Neuron (in vitro differentiated cells): ENCODE data around the gene TFIP11.

ENCODE experiments used
- H2AFZ ChIP-seq: one replicate; pipeline ENCODE4 v1.6.1; 2013; ENCODE audit warnings: low read depth, mild to moderate bottlenecking, inconsistent platforms, low read length, moderate library complexity
- H3K27me3 ChIP-seq: one replicate; pipeline ENCODE4 v1.6.1; 2013; ENCODE audit warnings: low read length; ENCODE audit not compliant: insufficient read depth
- H3K36me3 ChIP-seq: one replicate; pipeline ENCODE4 v1.6.1; 2013; ENCODE audit warnings: low read length; ENCODE audit not compliant: insufficient read depth
- H3K4me1 ChIP-seq: one replicate; pipeline ENCODE4 v1.6.1; 2013; ENCODE audit warnings: low read length; ENCODE audit not compliant: insufficient read depth
- H3K4me3 ChIP-seq: 2 replicates; pipeline ENCODE4 v1.5.1; 2013; ENCODE audit warnings: mild to moderate bottlenecking, low read length, moderate library complexity
- H3K9me3 ChIP-seq: one replicate; pipeline ENCODE4 v1.6.1; 2013; ENCODE audit warnings: low read length

The TFIP11 gene

GRCh38 chr22:26485806-26486390 lies 26.4 kb downstream of the TFIP11 start:
- Histone ChIP-seq H3K36me3 (peaks cover 33% of the 10 kb centered on the region), H3K4me1 (peaks cover 35% of the 10 kb centered on the region), H3K9me3 (no peaks in the 10 kb centered on the region), H3K27me3 (no peaks in the 10 kb centered on the region), H2AFZ (no peak overlapping the region), H3K4me3 (no peak overlapping the region)

- no peak overlapping the region for H2AFZ ChIP-seq
- peak overlapping the region; percentile 97 for H3K4me3 ChIP-seq
- peaks cover 43% of the 10 kb centered on the region for H3K4me1 ChIP-seq
- H3K36me3 ChIP-seq, result peaks cover 26% of the 10 kb centered on the region
- H3K9me3 ChIP-seq, result no peaks in the 10 kb centered on the region
- H3K27me3 ChIP-seq, result no peaks in the 10 kb centered on the region
Observed at GRCh38 chr22:26485013-26485412, 27.3 kb downstream of the TFIP11 start.

- Histone ChIP-seq H3K27me3 (no peaks in the 10 kb centered on the region), H3K9me3 (no peaks in the 10 kb centered on the region), H3K4me3 (peak overlapping the region; percentile 97), H3K4me1 (peaks cover 48% of the 10 kb centered on the region), H2AFZ (peak overlapping the region; percentile 90), H3K36me3 (peaks cover 22% of the 10 kb centered on the region)
Observed at GRCh38 chr22:26484360-26484706, 27.9 kb downstream of the TFIP11 start.

- Histone ChIP-seq H3K9me3 (no peaks in the 10 kb centered on the region), H2AFZ (peak within 1 kb of the TSS; percentile 90), H3K36me3 (peaks cover 23% of the 10 kb centered on the region), H3K27me3 (no peaks in the 10 kb centered on the region), H3K4me3 (peak within 1 kb of the TSS; percentile 97), H3K4me1 (peaks cover 53% of the 10 kb centered on the region)
Observed at GRCh38 chr22:26483439-26484359, 28.6 kb downstream of the TFIP11 start, which contains the start of the genes HPS4 and SRRD. Gene HPS4, minus strand, starts transcription at chr22:26483783. Its CDS starts 2,021 bp downstream, at chr22:26481762. Gene SRRD, plus strand, starts transcription at chr22:26483877. Its CDS starts 14 bp downstream, at chr22:26483891.

- peaks cover 17% of the 10 kb centered on the region for H3K36me3 ChIP-seq
Observed at GRCh38 chr22:26483043-26483438, 29.2 kb downstream of the TFIP11 start.

GRCh38 chr22:26482161-26482560 lies 30.1 kb downstream of the TFIP11 start:
- Histone ChIP-seq H3K36me3 (peaks cover 16% of the 10 kb centered on the region), H3K9me3 (no peaks in the 10 kb centered on the region), H3K4me1 (peaks cover 53% of the 10 kb centered on the region), H2AFZ (no peak overlapping the region), H3K4me3 (peak overlapping the region; percentile 97), H3K27me3 (no peaks in the 10 kb centered on the region)

More at GRCh38 chr22:26483043-26483438, 29.2 kb downstream of the TFIP11 start:
- Histone ChIP-seq H3K9me3 (no peaks in the 10 kb centered on the region), H3K4me1 (peaks cover 53% of the 10 kb centered on the region), H3K4me3 (peak overlapping the region; percentile 97), H3K27me3 (no peaks in the 10 kb centered on the region), H2AFZ (peak overlapping the region; percentile 90)

GRCh38 chr22:26481694-26482093 lies 30.6 kb downstream of the TFIP11 start:
- no peaks in the 10 kb centered on the region for H3K27me3 ChIP-seq
- H3K36me3 ChIP-seq, result peaks cover 19% of the 10 kb centered on the region
- no peaks in the 10 kb centered on the region for H3K9me3 ChIP-seq
- no peak overlapping the region for H3K4me3 ChIP-seq
- H3K4me1 ChIP-seq, result peaks cover 53% of the 10 kb centered on the region
- no peak overlapping the region for H2AFZ ChIP-seq

- no peak overlapping the region for H3K4me3 ChIP-seq
- H3K36me3 ChIP-seq, result peaks cover 20% of the 10 kb centered on the region
- peaks cover 53% of the 10 kb centered on the region for H3K4me1 ChIP-seq
- H3K9me3 ChIP-seq, result no peaks in the 10 kb centered on the region
- no peaks in the 10 kb centered on the region for H3K27me3 ChIP-seq
- H2AFZ ChIP-seq, result no peak overlapping the region
Observed at GRCh38 chr22:26481112-26481693, 31.1 kb downstream of the TFIP11 start.

- Histone ChIP-seq H3K36me3 (peaks cover 22% of the 10 kb centered on the region), H3K9me3 (no peaks in the 10 kb centered on the region), H3K4me1 (peaks cover 53% of the 10 kb centered on the region), H3K27me3 (no peaks in the 10 kb centered on the region), H2AFZ (no peak overlapping the region), H3K4me3 (no peak overlapping the region)
Observed at GRCh38 chr22:26480611-26480932, 31.7 kb downstream of the TFIP11 start.

GRCh38 chr22:26479792-26480610 lies 32.3 kb downstream of the TFIP11 start:
- no peak overlapping the region for H2AFZ ChIP-seq
- H3K36me3 ChIP-seq, result peaks cover 23% of the 10 kb centered on the region
- peaks cover 50% of the 10 kb centered on the region for H3K4me1 ChIP-seq
- H3K27me3 ChIP-seq, result no peaks in the 10 kb centered on the region
- no peak overlapping the region for H3K4me3 ChIP-seq
- no peaks in the 10 kb centered on the region for H3K9me3 ChIP-seq

- H3K36me3 ChIP-seq, result peaks cover 28% of the 10 kb centered on the region
- no peaks in the 10 kb centered on the region for H3K27me3 ChIP-seq
- no peak overlapping the region for H2AFZ ChIP-seq
- peaks cover 42% of the 10 kb centered on the region for H3K4me1 ChIP-seq
- H3K9me3 ChIP-seq, result no peaks in the 10 kb centered on the region
- no peak overlapping the region for H3K4me3 ChIP-seq
Observed at GRCh38 chr22:26479043-26479791, 33.1 kb downstream of the TFIP11 start.

GRCh38 chr22:26477341-26477731 lies 34.9 kb downstream of the TFIP11 start:
- no peaks in the 10 kb centered on the region for H3K9me3 ChIP-seq
- H3K36me3 ChIP-seq, result peaks cover 38% of the 10 kb centered on the region
- no peak overlapping the region for H3K4me3 ChIP-seq
- H3K27me3 ChIP-seq, result no peaks in the 10 kb centered on the region
- H3K4me1 ChIP-seq, result peaks cover 31% of the 10 kb centered on the region
- no peak overlapping the region for H2AFZ ChIP-seq
